Heart right ventricle (tissue), 16 donors: ENCODE results near the gene ATP1A2. TPM values are rescaled to one million over a fixed set of nuclear protein-coding genes. Genes with fewer than 3 reads are reported as not detected.
A peak's percentile ranks its signal among the peaks of the same experiment; 100 is the strongest.

Source experiments
- ATAC-seq, 8 donors: fragments of 200-7000 bp; cut with Tn5 transposase; one replicate each; pipeline ENCODE4 v1.9.1; 2020; ENCODE audit warnings: mild to moderate bottlenecking in 8 of 8, moderate library complexity in 8 of 8, moderate number of reproducible peaks in 1 of 8
- DNase-seq, 2 donors: peaks; one replicate each; pipeline ENCODE4 v3.0.0-alpha.2; 2020
- H3K27ac ChIP-seq, 10 donors: fragments of 200-600 bp; sonication (generic) in 2 of 10; one replicate each; pipeline versions ENCODE4 v1.5.0 to v1.8.0; 2020 to 2022; ENCODE audit warnings: mild to moderate bottlenecking in 3 of 10
- H3K27me3 ChIP-seq, 7 donors: fragments of 200-600 bp; one replicate each; pipeline ENCODE4 v1.8.0; 2021 to 2022; ENCODE audit warnings: mild to moderate bottlenecking in 2 of 7
- H3K36me3 ChIP-seq, 9 donors: fragments of 200-600 bp; sonication (generic) in 1 of 9; one replicate each; pipeline versions ENCODE4 v1.5.0 to v1.8.0; 2020 to 2022; ENCODE audit warnings: mild to moderate bottlenecking in 2 of 9
- H3K4me1 ChIP-seq, 9 donors: fragments of 200-600 bp; sonication (generic) in 1 of 9; one replicate each; pipeline versions ENCODE4 v1.5.0 to v1.8.0; 2020 to 2022; ENCODE audit warnings: mild to moderate bottlenecking in 4 of 9
- H3K4me3 ChIP-seq, 10 donors: fragments of 200-600 bp; sonication (generic) in 2 of 10; one replicate each; pipeline versions ENCODE4 v1.5.0 to v1.8.0; 2020 to 2022; ENCODE audit warnings: mild to moderate bottlenecking in 7 of 10, moderate library complexity in 2 of 10
- H3K9me3 ChIP-seq, 11 donors: fragments of 200-600 bp in 10 of 11; sonication (generic) in 2 of 11; one replicate each; pipeline versions ENCODE4 v1.5.0 to v1.8.0; 2013 to 2022; ENCODE audit warnings: mild to moderate bottlenecking in 2 of 11, control low read depth in 1 of 11, moderate library complexity in 1 of 11
- WGBS, 2 donors: extraction: QIAGEN DNeasy Blood & Tissue Kit; methylation state at CpG; one replicate each; pipeline ENCODE4 v1.1.7; 2013; ENCODE audit warnings: inconsistent platforms in 1 of 2; 5-methylcytosine and 5-hydroxymethylcytosine counted together
- intact Hi-C, 10 donors: fragments of 100-400 bp; cut with DNase I; formaldehyde crosslinking; loops; one replicate each; pipeline versions ENCODE4 v1.11.1 to v1.14.2; 2022
- polyA plus RNA-seq, 2 donors: library from polyadenylated mRNA; stranded (reverse); fragments of 200-250 nt; gene quantifications; one replicate each; pipeline ENCODE4 v1.2.3, GENCODE V29; 2013
- total RNA-seq, 10 donors: library from RNA; stranded (reverse); fragmentation: NEBNext Ultra II Directional in 3 of 10; extraction: Animal tissue kit (Norgen Biotek cat#: 25700) in 3 of 10; gene quantifications; one replicate each; pipeline versions ENCODE4 v1.2.1 to v1.2.4, GENCODE V29; 2021 to 2023
- TF ChIP-seq, protein P1 (sequence below), 9 donors: fragments of 200-600 bp; sonication (generic) in 2 of 9; IDR thresholded peaks; one replicate each; pipeline versions ENCODE4 v1.5.0 to v1.8.0; 2021 to 2022; ENCODE audit warnings: antibody characterized with exemption in 9 of 9, mild to moderate bottlenecking in 5 of 9, moderate library complexity in 1 of 9
- donor health status: Arrhythmogenic right ventricular cardiomyopathy.
- donor health status: ischemic (EF 13 %, LVEDD 7.1; RV severe dilation, severe dysfunction).
- donor health status: healthy with polysubstance abuse.
- donor health status: DM: no; HTN: yes; CAD: no.
- donor health status: DM: no; HTN: no; CAD: no.
- donor health status: ischemic (EF 25% LVEDD 6.9; RV normal size, moderate dysfunction).
- donor health status: ischemic (EF 25% LVEDD 5.7; RV mildly dilated, moderate dysfunction).
- donor health status: healthy.
- donor health status: DM: yes; HTN: yes; CAD: no.
- donor health status: Ischemic cardiomyopathy.
- donor health status: ischemic (EF 35%, LVEDD 5.7; RV mildly dilated, moderate dysfunction).
- donor health status: nonischemic (EF 11% LVEDD 7.7; RV severe dilation, severe dysfunction).
- donor health status: DM: yes; HTN: yes; CAD: no.
- donor health status: PGD.
- donor health status: ischemic (EF 29% LVEDD 5.4; RV normal size, mild dysfunction).
- donor health status: nonischemic (EF 23%, LVEDD 6.1; RV moderate dilation, normal function).

The ATP1A2 gene
- total and polyA plus RNA-seq, 12 donors: 14.2 to 342 (median 190) TPM

- H3K4me1 ChIP-seq: peaks cover 0 to 32% (median 12%) of the 10 kb centered on the region in 9 donors
- TF ChIP-seq, protein P1, sequence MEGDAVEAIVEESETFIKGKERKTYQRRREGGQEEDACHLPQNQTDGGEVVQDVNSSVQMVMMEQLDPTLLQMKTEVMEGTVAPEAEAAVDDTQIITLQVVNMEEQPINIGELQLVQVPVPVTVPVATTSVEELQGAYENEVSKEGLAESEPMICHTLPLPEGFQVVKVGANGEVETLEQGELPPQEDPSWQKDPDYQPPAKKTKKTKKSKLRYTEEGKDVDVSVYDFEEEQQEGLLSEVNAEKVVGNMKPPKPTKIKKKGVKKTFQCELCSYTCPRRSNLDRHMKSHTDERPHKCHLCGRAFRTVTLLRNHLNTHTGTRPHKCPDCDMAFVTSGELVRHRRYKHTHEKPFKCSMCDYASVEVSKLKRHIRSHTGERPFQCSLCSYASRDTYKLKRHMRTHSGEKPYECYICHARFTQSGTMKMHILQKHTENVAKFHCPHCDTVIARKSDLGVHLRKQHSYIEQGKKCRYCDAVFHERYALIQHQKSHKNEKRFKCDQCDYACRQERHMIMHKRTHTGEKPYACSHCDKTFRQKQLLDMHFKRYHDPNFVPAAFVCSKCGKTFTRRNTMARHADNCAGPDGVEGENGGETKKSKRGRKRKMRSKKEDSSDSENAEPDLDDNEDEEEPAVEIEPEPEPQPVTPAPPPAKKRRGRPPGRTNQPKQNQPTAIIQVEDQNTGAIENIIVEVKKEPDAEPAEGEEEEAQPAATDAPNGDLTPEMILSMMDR (IDR thresholded peaks at IDR 0.05): no peak
- peaks cover 0 to 86% (median 4%) of the 10 kb centered on the region in 9 donors for H3K36me3 ChIP-seq
- DNase-seq (no peak), ATAC-seq (peak in 1 of 8 donors; percentile 1)
- peak overlapping the region in 1 of 10 donors; percentile 53 for H3K27ac ChIP-seq
- WGBS, 2 donors: 91 to 93% methylated on average over 22 of the region's 22 CpGs
- no peak overlapping the region for H3K4me3 ChIP-seq
- intact Hi-C loops: no loop called here
- H3K9me3 ChIP-seq: no peaks in the 10 kb centered on the region
- no peaks in the 10 kb centered on the region for H3K27me3 ChIP-seq
These were observed 20.8 kb downstream of the ATP1A2 start for GRCh38 chr1:160136121-160136925.

GRCh38 chr1:160136926-160137200 lies 21.3 kb downstream of the ATP1A2 start:
- TF ChIP-seq, protein P1 (IDR thresholded peaks at IDR 0.05): no peak
- peak overlapping the region in 4 of 10 donors; percentile 35 to 65 (median 54) for H3K27ac ChIP-seq
- intact Hi-C loops: no loop called here

DNA sequence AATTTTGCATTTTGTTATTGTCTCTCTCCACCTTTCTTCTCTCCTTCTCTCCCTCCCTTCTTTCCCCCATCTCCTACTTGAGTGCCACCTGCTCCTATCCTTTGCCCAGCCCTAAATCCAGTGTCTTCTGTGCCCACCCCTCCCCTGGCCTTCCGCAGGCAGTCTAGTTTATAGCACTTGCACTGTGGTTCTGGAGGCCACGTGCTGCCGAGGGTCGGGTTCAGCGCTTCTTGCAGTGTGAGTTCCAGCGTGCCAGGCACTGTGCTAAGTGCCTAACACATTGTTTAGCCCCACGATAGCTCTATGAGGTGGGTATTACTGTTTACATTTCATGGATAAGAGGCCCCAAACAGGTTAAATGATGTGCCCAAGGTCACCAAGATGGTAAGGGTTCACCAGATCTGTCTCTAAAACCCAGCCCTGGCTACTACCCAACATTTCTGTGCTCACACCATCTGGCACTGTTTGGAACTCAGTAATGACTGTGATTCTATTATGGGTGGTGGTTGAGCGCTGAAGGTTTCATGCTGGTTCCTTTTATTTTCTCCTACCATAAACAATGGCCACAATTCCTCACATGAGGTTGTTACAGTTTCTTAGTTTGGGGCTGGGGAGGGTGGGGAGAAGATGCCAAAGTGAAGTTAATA lies 21.8 kb downstream of the ATP1A2 start:
- intact Hi-C loops: no loop called here
- peaks cover 0 to 94% (median 4%) of the 10 kb centered on the region in 9 donors for H3K36me3 ChIP-seq
- WGBS, 2 donors: 88 to 90% methylated on average over 8 of the region's 8 CpGs

More at GRCh38 chr1:160136926-160137200, 21.3 kb downstream of the ATP1A2 start:
- Histone ChIP-seq H3K36me3 (peaks cover 0 to 89% (median 4%) of the 10 kb centered on the region in 9 donors), H3K4me3 (no peak overlapping the region), H3K9me3 (no peaks in the 10 kb centered on the region), H3K4me1 (peaks cover 0 to 27% (median 7%) of the 10 kb centered on the region in 9 donors), H3K27me3 (no peaks in the 10 kb centered on the region)
- 94 to 95% methylated on average over 5 of the region's 5 CpGs for WGBS, 2 donors
- ATAC-seq (no peak), DNase-seq (no peak)

DNA sequence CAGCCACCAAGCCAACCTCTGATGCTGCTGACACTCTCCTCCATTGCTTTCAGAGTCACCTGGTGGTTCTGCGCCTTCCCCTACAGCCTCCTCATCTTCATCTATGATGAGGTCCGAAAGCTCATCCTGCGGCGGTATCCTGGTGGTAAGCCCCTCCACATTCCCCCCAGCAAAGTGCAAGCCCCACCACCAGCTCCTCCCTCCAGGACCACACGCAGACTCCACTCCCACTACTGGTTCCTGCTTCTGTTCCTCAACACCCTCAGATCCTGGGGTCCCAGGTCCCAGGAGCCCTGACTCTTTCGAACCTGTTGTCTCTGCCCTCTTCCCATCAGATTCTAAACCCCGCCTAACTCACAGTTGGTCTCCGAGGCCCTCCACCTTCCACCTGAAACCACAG lies 24.3 kb downstream of the ATP1A2 start:
- no peak overlapping the region for H3K27ac ChIP-seq
- no peak overlapping the region for H3K4me3 ChIP-seq
- no peaks in the 10 kb centered on the region for H3K27me3 ChIP-seq
- no peak for DNase-seq
- H3K4me1 ChIP-seq: peaks cover 0 to 15% (median 0%) of the 10 kb centered on the region in 9 donors
- H3K36me3 ChIP-seq: peaks cover 0 to 79% (median 4%) of the 10 kb centered on the region in 9 donors
- no peaks in the 10 kb centered on the region for H3K9me3 ChIP-seq
- TF ChIP-seq, protein P1 (IDR thresholded peaks at IDR 0.05): no peak
- no peak for ATAC-seq
- intact Hi-C loops: no loop called here
- WGBS, 2 donors: 94% methylated on average over 8 of the region's 8 CpGs

More for the DNA sequence above, 21.8 kb downstream of the ATP1A2 start:
- Histone ChIP-seq H3K27ac (peak overlapping the region in 4 of 10 donors; percentile 35 to 65 (median 54)), H3K9me3 (no peaks in the 10 kb centered on the region), H3K27me3 (no peaks in the 10 kb centered on the region), H3K4me3 (no peak overlapping the region), H3K4me1 (peaks cover 0 to 22% (median 6%) of the 10 kb centered on the region in 9 donors)
- ATAC-seq (peak in 5 of 8 donors; percentile 32 to 60 (median 41)), DNase-seq (no peak)
- TF ChIP-seq, protein P1 (IDR thresholded peaks at IDR 0.05): no peak
